ENCODE data around the gene ABCD4.

The ABCD4 gene

GRCh38 chr14:74240794-74241651 is 61.7 kb downstream of the ABCD4 start:
- Histone ChIP-seq H3K9me3 (ENCODE audit: control insufficient read depth in 1 of 2, low read length in 2 of 2) (no peaks in the 10 kb centered on the region), H3K4me1 (ENCODE audit: control insufficient read depth in 1 of 2, insufficient read depth in 2 of 2, low read length in 2 of 2) (peaks cover 0 to 27% of the 10 kb centered on the region in 2 donors), H3K27ac (ENCODE audit: low read length) (no peak overlapping the region), H3K4me3 (ENCODE audit: low read depth in 1 of 2, low read length in 2 of 2) (peak overlapping the region; percentile 11 to 59), H3K27me3 (ENCODE audit: low read depth, low read length) (peaks cover 78% of the 10 kb centered on the region), H3K36me3 (ENCODE audit: control insufficient read depth in 1 of 2, insufficient read depth in 2 of 2, low read length in 2 of 2) (no peaks in the 10 kb centered on the region)

GRCh38 chr14:74239848-74240793 is 62.6 kb downstream of the ABCD4 start:
- no peaks in the 10 kb centered on the region for H3K9me3 ChIP-seq (ENCODE audit: control insufficient read depth in 1 of 2, low read length in 2 of 2)
- no peaks in the 10 kb centered on the region for H3K36me3 ChIP-seq (ENCODE audit: control insufficient read depth in 1 of 2, insufficient read depth in 2 of 2, low read length in 2 of 2)
- peaks cover 73% of the 10 kb centered on the region for H3K27me3 ChIP-seq (ENCODE audit: low read depth, low read length)
- peak overlapping the region in 1 of 2 donors; percentile 59 for H3K4me3 ChIP-seq (ENCODE audit: low read depth in 1 of 2, low read length in 2 of 2)
- H3K27ac ChIP-seq (ENCODE audit: low read length): no peak overlapping the region
- peaks cover 0 to 27% of the 10 kb centered on the region in 2 donors for H3K4me1 ChIP-seq (ENCODE audit: control insufficient read depth in 1 of 2, insufficient read depth in 2 of 2, low read length in 2 of 2)

- Histone ChIP-seq H3K27me3 (ENCODE audit: low read depth, low read length) (peaks cover 70% of the 10 kb centered on the region), H3K36me3 (ENCODE audit: control insufficient read depth in 1 of 2, insufficient read depth in 2 of 2, low read length in 2 of 2) (no peaks in the 10 kb centered on the region), H3K4me3 (ENCODE audit: low read depth in 1 of 2, low read length in 2 of 2) (peak within 1 kb of the TSS in 1 of 2 donors; percentile 59), H3K4me1 (ENCODE audit: control insufficient read depth in 1 of 2, insufficient read depth in 2 of 2, low read length in 2 of 2) (peaks cover 0 to 27% of the 10 kb centered on the region in 2 donors), H3K9me3 (ENCODE audit: control insufficient read depth in 1 of 2, low read length in 2 of 2) (no peaks in the 10 kb centered on the region), H3K27ac (ENCODE audit: low read length) (no peak within 1 kb of the TSS)
Observed at GRCh38 chr14:74238974-74239847, 63.5 kb downstream of the ABCD4 start, which contains the start of gene VSX2. TSS of gene VSX2 (plus strand) at chr14:74239449. CDS start at chr14:74239562, 113 bp downstream.

GRCh38 chr14:74237441-74237840 is 65.3 kb downstream of the ABCD4 start:
- H3K27me3 ChIP-seq (ENCODE audit: low read depth, low read length): peaks cover 52% of the 10 kb centered on the region
- no peaks in the 10 kb centered on the region for H3K36me3 ChIP-seq (ENCODE audit: control insufficient read depth in 1 of 2, insufficient read depth in 2 of 2, low read length in 2 of 2)
- peaks cover 0 to 27% of the 10 kb centered on the region in 2 donors for H3K4me1 ChIP-seq (ENCODE audit: control insufficient read depth in 1 of 2, insufficient read depth in 2 of 2, low read length in 2 of 2)
- no peak overlapping the region for H3K27ac ChIP-seq (ENCODE audit: low read length)
- H3K9me3 ChIP-seq (ENCODE audit: control insufficient read depth in 1 of 2, low read length in 2 of 2): no peaks in the 10 kb centered on the region
- no peak overlapping the region for H3K4me3 ChIP-seq (ENCODE audit: low read depth in 1 of 2, low read length in 2 of 2)

All from muscle layer of duodenum (tissue), 2 donors.